Measurements from ENCODE around the gene SLC7A8.

Gene SLC7A8

GRCh38 chr14:23129759-23130316 lies 53.6 kb downstream of the SLC7A8 start:
- DNase-seq = no peak

DNA sequence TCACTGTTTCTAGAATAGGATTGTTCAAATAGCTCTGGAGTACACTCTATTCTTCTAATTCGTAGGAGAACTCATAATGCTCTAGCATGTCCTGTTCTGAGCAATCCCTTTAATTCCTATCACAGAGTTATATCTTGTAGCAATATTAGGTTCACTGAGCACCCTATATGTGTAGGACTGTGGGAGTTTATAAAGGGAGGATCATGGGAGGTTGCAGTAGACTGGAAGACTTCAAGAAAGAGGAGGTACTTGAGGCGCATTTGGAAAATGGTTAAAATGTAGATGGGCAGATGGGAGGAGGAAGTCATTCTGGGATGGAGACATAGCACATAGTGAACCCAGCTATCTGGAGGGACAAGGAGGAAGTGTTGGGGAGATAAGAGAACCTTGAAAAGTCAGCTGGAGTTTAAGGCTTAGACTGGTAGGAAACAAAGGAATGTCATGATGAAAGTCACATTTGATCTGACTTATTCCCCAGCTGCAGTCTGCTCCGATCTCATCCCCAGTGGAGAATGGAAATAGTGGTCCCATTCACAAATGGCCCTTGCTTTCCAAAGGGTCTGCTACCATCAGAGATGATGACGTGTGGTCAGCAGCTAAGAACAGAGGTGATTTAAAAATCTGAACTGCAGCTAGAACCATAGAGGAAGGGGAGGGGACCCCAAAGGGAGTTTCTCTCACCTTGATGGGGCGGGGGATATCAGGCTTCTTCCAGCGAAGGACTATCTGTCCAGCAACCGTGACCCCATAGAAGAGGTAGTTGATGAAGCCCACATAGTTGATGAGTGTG lies 54.3 kb downstream of the SLC7A8 start:
- no peak for DNase-seq

DNA sequence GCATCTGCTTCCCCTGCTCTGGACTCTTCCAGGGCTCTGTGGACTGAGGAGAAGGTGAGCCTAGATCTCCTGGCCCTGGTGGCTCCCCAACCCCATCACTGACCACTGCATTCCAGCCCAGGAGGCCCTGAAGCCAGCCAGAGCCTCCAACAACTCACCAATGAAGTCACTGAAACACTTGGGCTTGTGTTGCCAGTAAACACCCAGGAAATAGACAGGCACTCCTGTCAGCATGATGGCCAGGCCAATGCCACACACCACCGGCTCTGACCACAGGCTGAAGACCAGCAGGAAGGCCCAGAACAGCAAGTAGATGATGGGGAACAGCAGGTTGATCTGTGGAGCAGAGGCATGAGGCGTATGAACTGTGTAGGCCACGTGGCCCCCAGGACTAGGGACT lies 55.6 kb downstream of the SLC7A8 start:
- no peak for DNase-seq

DNA sequence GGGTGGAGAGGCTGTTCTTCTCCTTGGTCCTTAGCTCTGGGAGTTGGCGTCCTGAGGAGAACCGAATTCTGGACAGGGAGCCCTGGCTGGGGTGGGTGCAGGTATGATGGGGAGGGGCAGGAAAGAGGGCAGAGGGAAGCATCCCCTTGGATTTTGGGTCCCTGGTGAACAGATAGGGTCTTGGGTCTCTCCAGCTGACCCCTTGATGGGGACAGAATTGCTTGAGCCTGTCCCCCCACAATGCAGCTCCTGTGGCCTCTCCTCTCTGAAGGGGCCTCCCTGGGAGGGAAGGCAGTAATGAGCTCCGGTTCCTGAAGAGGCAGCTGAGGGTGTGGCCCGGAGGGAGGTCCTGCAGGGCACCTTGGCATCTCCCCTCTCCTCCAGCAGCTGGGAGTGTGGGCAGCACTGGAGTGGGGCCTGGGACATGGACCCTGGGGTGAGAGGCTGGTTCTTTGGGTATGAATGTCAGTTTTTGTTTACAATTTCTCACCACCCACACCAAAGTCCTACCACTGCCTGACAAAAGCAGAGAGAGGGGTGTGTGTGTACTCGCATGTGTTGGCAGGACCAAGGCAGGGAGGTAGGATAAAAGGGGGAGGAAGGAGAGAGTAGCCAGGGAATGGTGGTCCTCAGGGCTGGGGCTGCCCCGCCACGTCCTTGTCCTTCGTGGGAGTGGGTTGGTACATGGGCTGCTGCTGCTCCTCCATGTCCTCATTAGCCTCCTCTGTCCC lies 56.7 kb downstream of the SLC7A8 start:
- DNase-seq = no peak

DNA sequence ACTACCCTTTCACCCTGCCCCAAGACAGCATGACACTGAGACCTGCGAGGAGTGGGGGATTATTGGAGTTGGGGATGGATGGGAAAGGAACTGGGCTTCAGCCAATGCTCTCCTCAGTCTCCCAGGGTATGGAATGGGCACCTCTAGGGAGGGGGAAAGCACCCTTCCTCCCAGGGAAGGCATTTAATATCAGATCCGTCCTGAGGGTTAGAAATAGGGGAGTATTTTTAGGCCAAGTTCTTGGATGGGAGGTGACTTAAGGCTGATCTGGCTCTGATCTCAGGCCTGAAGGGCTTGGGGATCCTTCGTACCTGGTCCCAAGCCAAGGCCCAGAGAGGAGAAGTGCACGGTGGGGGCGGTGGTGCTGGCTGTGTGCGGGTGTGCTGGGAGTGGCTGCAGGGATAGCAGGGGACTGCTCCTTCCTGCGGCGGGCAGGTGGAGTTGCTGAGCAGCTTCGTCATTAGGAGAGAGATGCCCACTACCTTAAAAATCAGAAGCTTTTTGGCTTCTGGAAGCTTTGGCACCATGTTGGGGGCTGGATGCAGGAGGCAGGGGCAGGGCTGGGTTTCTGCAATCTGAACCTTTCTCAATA lies 57.4 kb downstream of the SLC7A8 start:
- no peak for DNase-seq

- no peak for DNase-seq
These were observed 58.4 kb downstream of the SLC7A8 start for GRCh38 chr14:23125011-23125410.

DNA sequence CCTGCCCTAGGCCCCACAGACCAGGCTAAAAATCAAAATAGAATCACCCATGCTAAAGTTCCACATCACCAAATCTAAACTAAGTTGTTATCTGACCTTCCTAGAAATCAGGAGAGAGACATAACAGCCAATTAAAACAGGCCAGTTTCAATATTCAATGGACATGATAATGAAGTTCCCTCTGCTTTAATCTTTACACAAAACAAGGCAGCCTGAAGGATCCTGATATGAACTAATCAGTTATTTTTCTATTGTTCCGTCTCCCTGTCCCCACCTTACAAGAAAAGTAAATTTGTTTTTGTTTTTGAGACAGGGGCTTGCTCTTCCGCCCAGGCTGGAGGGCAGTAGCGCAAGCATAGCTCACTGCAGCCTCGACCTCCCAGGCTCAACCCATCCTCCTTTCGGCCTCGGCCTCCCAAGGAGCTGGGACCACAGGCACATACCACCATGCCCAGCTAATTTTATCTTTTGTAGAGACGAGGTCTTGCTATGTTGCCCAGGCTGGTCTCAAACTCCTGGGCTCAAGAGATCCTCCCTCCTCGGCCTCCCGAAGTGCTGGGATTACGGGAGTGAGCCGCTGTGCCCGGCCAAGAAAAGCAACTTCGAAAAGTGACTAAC lies 59.0 kb downstream of the SLC7A8 start:
- DNase-seq = no peak

GRCh38 chr14:23123419-23123818 lies 60.0 kb downstream of the SLC7A8 start:
- DNase-seq = no peak

GRCh38 chr14:23122086-23122485 lies 61.4 kb downstream of the SLC7A8 start:
- no peak for DNase-seq

- no peak for DNase-seq
These were observed 62.1 kb downstream of the SLC7A8 start for GRCh38 chr14:23121361-23121771.

- DNase-seq = peak; percentile 85
These were observed 62.8 kb downstream of the SLC7A8 start for GRCh38 chr14:23120541-23121251.

DNA sequence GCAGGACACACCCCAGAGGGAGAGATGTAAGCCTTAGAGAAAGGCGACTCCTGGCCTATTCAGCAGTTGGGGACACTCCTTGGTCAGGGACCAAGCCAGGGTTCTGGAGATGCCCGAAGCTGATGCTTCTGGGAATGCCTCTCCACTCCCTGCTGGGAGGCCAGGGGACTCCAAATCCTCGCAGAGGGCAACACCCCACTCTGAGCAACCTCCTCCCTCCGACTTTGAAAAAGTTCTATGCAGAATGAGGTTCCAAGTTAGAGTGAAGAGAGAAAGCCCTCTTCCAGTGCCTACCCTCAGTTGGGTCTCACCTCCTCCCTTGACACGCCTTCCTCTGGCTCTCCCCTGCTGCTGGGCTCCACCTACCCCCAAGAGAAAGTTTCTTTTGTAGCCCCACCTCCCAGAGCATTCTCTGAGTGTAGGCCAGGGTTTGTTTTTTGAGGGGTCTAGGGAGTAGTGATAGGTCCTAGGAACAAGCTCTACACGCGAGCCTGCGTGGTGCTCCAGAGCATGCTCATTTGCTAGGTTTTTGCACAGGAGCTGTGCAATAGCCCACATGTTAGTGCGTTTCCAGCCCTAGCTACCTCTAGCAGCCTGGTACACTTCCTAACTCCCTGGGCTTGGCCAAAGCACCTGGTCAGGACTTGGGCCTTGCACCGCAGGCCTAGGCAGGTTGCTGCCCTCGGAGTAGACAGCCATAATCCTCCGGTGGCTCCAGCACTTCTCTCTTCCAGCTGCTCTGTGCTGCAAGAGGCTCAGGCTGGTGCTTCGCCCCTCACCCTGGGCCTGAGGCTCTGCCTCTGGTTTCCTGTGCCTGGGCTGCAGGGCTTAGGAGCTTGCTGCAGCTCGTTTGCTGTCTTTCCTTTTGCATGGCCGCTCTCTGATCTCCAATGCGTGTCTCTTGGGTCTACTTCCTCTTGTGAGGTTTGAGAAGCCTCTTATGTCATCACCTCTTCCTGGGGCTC lies 63.8 kb downstream of the SLC7A8 start:
- DNase-seq = no peak

- DNase-seq = no peak
These were observed 64.7 kb downstream of the SLC7A8 start, which contains the start of gene CEBPE for GRCh38 chr14:23118506-23119362. Gene CEBPE, minus strand, starts transcription at chr14:23119255. Its CDS starts 164 bp downstream, at chr14:23119091.

- DNase-seq = no peak
These were observed 66.0 kb downstream of the SLC7A8 start for GRCh38 chr14:23117371-23118020.

DNA sequence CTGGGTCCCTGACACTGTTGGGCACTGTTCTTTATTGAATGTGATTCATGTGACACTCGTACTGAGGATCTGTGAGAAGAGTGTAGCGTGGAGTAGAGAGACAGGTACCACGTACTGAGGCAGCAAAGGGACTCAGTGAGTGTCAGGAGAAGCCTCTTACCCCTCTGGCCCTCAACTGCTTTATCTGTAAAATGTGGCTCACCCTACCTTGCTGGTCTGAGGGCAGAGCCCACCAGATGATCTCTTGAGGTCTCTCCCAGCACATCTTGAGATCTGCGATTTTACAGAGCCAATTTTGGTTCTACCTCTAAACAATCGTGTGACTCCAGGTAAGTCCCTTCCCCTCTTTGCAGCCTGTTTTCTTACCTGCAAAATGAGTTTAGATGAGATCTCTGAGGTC lies 67.5 kb downstream of the SLC7A8 start:
- DNase-seq = no peak

GRCh38 chr14:23115039-23115731 lies 68.3 kb downstream of the SLC7A8 start:
- DNase-seq = no peak

GRCh38 chr14:23114669-23115038 lies 68.8 kb downstream of the SLC7A8 start:
- no peak for DNase-seq

DNA sequence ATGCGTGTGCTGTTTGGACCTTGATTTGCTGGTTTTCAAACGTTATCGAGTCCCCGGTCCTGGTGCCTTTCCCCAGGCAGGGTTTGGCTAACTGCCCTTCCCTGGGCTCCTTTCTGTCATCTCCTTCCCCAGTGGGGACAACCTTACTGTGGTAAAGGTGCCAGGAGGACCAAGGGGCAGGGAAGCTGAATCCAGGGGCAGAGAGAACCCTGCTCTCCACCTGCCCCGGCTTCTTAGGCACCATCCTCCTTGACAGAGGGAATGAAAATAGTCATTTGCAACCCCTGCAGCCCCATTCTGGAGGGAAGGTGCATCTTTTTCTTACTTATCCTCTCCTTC lies 69.4 kb downstream of the SLC7A8 start:
- DNase-seq = no peak

- DNase-seq = no peak
These were observed 69.9 kb downstream of the SLC7A8 start for GRCh38 chr14:23113431-23114119.
